GM12873 (cell line): ENCODE measurements around the gene ELMO1.

Experiments
- CTCF ChIP-seq: IDR thresholded peaks from 2 replicates; pipeline ENCODE4 v1.5.1; 2012; ENCODE audit warnings: low read depth, mild to moderate bottlenecking, moderate library complexity, low read length, control low read depth; ENCODE audit not compliant: insufficient read depth; ENCODE audit errors: missing control alignments

Gene ELMO1

GRCh38 chr7:36887969-36888368 is 560.7 kb downstream of the ELMO1 start:
- no peak for TF ChIP-seq CTCF

GRCh38 chr7:36887233-36887632 is 561.4 kb downstream of the ELMO1 start:
- TF ChIP-seq CTCF = no peak

GRCh38 chr7:36884910-36885309 is 563.8 kb downstream of the ELMO1 start:
- no peak for TF ChIP-seq CTCF

GRCh38 chr7:36884351-36884750 is 564.3 kb downstream of the ELMO1 start:
- no peak for TF ChIP-seq CTCF

GRCh38 chr7:36881233-36881874 is 567.3 kb downstream of the ELMO1 start:
- no peak for TF ChIP-seq CTCF

- TF ChIP-seq CTCF = no peak
These were observed 568.6 kb downstream of the ELMO1 start for GRCh38 chr7:36880108-36880507.

- TF ChIP-seq CTCF = no peak
These were observed 569.6 kb downstream of the ELMO1 start for GRCh38 chr7:36879021-36879420.

- TF ChIP-seq CTCF = no peak
These were observed 570.4 kb downstream of the ELMO1 start for GRCh38 chr7:36878288-36878687.
